ENCODE data around the gene TEX35.

GRCh38 chr1:178477373-178477772 is 35.5 kb upstream of the TEX35 start:
- TF ChIP-seq, protein P1, sequence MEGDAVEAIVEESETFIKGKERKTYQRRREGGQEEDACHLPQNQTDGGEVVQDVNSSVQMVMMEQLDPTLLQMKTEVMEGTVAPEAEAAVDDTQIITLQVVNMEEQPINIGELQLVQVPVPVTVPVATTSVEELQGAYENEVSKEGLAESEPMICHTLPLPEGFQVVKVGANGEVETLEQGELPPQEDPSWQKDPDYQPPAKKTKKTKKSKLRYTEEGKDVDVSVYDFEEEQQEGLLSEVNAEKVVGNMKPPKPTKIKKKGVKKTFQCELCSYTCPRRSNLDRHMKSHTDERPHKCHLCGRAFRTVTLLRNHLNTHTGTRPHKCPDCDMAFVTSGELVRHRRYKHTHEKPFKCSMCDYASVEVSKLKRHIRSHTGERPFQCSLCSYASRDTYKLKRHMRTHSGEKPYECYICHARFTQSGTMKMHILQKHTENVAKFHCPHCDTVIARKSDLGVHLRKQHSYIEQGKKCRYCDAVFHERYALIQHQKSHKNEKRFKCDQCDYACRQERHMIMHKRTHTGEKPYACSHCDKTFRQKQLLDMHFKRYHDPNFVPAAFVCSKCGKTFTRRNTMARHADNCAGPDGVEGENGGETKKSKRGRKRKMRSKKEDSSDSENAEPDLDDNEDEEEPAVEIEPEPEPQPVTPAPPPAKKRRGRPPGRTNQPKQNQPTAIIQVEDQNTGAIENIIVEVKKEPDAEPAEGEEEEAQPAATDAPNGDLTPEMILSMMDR (conservative IDR thresholded peaks at IDR 0.05), result no peak
- TF ChIP-seq EZH2 (IDR thresholded peaks at IDR 0.05; ENCODE audit: low read depth), result no peak
